Heart left ventricle (tissue), 13 donors: ENCODE data around the gene MRPL21.

ENCODE experiments used
- CTCF ChIP-seq, 12 donors: fragments of 200-600 bp; sonication (generic) in 4 of 12; IDR thresholded peaks; one replicate each; pipeline versions ENCODE4 v1.5.0 to v1.8.0; 2018 to 2022; ENCODE audit warnings: antibody characterized with exemption in 12 of 12, mild to moderate bottlenecking in 5 of 12
- POLR2A ChIP-seq, 2 donors: fragments of 450-650 bp; IDR thresholded peaks; one replicate each; pipeline ENCODE4 v1.6.1; 2017; ENCODE audit warnings: antibody characterized with exemption in 2 of 2, mild to moderate bottlenecking in 2 of 2, moderate library complexity in 2 of 2
- donor health status: ischemic (EF 13 %, LVEDD 7.1; RV severe dilation, severe dysfunction).
- donor health status: DM: no; HTN: yes; CAD: no.
- donor health status: DM: no; HTN: no; CAD: no.
- donor health status: ischemic (EF 25% LVEDD 6.9; RV normal size, moderate dysfunction).
- donor health status: ischemic (EF 25% LVEDD 5.7; RV mildly dilated, moderate dysfunction).
- donor health status: ischemic (EF 35%, LVEDD 5.7; RV mildly dilated, moderate dysfunction).
- donor health status: nonischemic (EF 11% LVEDD 7.7; RV severe dilation, severe dysfunction).
- donor health status: DM: yes; HTN: yes; CAD: no.
- donor health status: PGD.
- donor health status: ischemic (EF 29% LVEDD 5.4; RV normal size, mild dysfunction).
- donor health status: nonischemic (EF 23%, LVEDD 6.1; RV moderate dilation, normal function).

- TF ChIP-seq POLR2A (IDR thresholded peaks at IDR 0.05), result no peak
- TF ChIP-seq CTCF (IDR thresholded peaks at IDR 0.05), result no peak
Observed at GRCh38 chr11:68880851-68881250, 22.8 kb downstream of the MRPL21 start.
